Measurements from ENCODE around the gene PPIE.

The PPIE gene

GRCh38 chr1:39689635-39690034 lies 49.0 kb upstream of the PPIE start:
- ATAC-seq: no peak

GRCh38 chr1:39690225-39690624 lies 48.5 kb upstream of the PPIE start:
- TF ChIP-seq ZNF8 (CRISPR knock-in tag; IDR thresholded peaks at IDR 0.05): no peak
- TF ChIP-seq ISL1 (CRISPR knock-in tag; IDR thresholded peaks at IDR 0.05): no peak
- TF ChIP-seq TCF4 (CRISPR knock-in tag; IDR thresholded peaks at IDR 0.05; ENCODE audit: borderline replicate concordance): no peak
- no peak for TF ChIP-seq PATZ1 (CRISPR knock-in tag; IDR thresholded peaks at IDR 0.05; ENCODE audit: borderline replicate concordance)
- TF ChIP-seq, protein P1, sequence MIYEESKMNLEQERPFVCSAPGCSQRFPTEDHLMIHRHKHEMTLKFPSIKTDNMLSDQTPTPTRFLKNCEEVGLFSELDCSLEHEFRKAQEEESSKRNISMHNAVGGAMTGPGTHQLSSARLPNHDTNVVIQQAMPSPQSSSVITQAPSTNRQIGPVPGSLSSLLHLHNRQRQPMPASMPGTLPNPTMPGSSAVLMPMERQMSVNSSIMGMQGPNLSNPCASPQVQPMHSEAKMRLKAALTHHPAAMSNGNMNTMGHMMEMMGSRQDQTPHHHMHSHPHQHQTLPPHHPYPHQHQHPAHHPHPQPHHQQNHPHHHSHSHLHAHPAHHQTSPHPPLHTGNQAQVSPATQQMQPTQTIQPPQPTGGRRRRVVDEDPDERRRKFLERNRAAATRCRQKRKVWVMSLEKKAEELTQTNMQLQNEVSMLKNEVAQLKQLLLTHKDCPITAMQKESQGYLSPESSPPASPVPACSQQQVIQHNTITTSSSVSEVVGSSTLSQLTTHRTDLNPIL (CRISPR knock-in tag; IDR thresholded peaks at IDR 0.05; ENCODE audit: low read depth): no peak
- no peak for TF ChIP-seq ARNTL (CRISPR knock-in tag; IDR thresholded peaks at IDR 0.05; ENCODE audit: borderline replicate concordance, low read depth)
- TF ChIP-seq ZFP3 (CRISPR knock-in tag; IDR thresholded peaks at IDR 0.05): no peak
- no peak for TF ChIP-seq ZNF70 (CRISPR knock-in tag; IDR thresholded peaks at IDR 0.05)
- TF ChIP-seq TSHZ2 (CRISPR knock-in tag; IDR thresholded peaks at IDR 0.05): no peak
- TF ChIP-seq ZFP30 (CRISPR knock-in tag; IDR thresholded peaks at IDR 0.05): no peak
- no peak for TF ChIP-seq TOX (CRISPR knock-in tag; IDR thresholded peaks at IDR 0.05; ENCODE audit: borderline replicate concordance)
- TF ChIP-seq RARB (CRISPR knock-in tag; IDR thresholded peaks at IDR 0.05): no peak

More at GRCh38 chr1:39689635-39690034, 49.0 kb upstream of the PPIE start:
- no peak for TF ChIP-seq ZNF565 (CRISPR knock-in tag; conservative IDR thresholded peaks at IDR 0.05; ENCODE audit: low read depth)
- TF ChIP-seq ZNF8 (CRISPR knock-in tag; IDR thresholded peaks at IDR 0.05): no peak
- no peak for TF ChIP-seq ZC3H10 (CRISPR knock-in tag; IDR thresholded peaks at IDR 0.05)
- no peak for TF ChIP-seq SNAI2 (CRISPR knock-in tag; IDR thresholded peaks at IDR 0.05)
- TF ChIP-seq ZFP3 (CRISPR knock-in tag; IDR thresholded peaks at IDR 0.05): no peak
- no peak for TF ChIP-seq GLIS3 (CRISPR knock-in tag; IDR thresholded peaks at IDR 0.05)

DNA sequence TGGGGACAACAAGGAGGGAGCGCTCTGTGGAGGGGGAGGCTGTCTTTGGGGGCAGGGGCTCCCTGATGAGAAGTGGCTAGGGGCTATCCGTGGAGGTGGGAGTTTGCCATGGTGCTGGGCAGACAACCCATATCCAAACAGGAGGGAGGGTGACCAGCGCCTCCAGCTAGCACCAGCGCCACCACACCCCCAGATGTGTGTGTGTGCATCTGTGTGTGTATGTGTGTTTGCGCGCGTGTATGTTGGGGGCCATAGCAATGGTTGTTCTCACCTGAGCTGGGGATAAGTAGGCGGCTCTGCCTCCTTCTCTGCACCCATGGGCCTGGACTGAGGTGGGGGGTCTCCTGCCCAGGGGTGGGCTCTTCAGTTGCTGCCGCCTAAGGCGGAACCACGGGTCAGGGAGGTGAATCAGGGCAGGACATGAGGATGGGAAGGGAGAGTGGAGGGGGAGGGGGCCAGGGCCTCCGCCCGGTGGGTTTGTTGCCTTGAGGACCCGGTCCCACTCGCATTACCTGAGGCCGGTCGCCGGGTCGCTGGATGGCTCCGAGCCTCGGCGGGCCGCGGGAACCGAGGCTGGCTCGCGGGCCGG lies 47.8 kb upstream of the PPIE start:
- no peak; the same call in 2 of the 3 replicates for ATAC-seq
- TF ChIP-seq, protein P1 (CRISPR knock-in tag; IDR thresholded peaks at IDR 0.05; ENCODE audit: low read depth): no peak
- TF ChIP-seq PATZ1 (CRISPR knock-in tag; IDR thresholded peaks at IDR 0.05; ENCODE audit: borderline replicate concordance): no peak
- no peak for TF ChIP-seq ISL1 (CRISPR knock-in tag; IDR thresholded peaks at IDR 0.05)
- no peak for TF ChIP-seq ZNF8 (CRISPR knock-in tag; IDR thresholded peaks at IDR 0.05)
- TF ChIP-seq OSR1 (CRISPR knock-in tag; IDR thresholded peaks at IDR 0.05): no peak
- no peak for TF ChIP-seq ZNF70 (CRISPR knock-in tag; IDR thresholded peaks at IDR 0.05)
- no peak for TF ChIP-seq SNAI2 (CRISPR knock-in tag; IDR thresholded peaks at IDR 0.05)
- no peak for TF ChIP-seq CSDC2 (CRISPR knock-in tag; IDR thresholded peaks at IDR 0.05)
- no peak for TF ChIP-seq CSRNP3 (CRISPR knock-in tag; IDR thresholded peaks at IDR 0.05)
- TF ChIP-seq, protein P2, sequence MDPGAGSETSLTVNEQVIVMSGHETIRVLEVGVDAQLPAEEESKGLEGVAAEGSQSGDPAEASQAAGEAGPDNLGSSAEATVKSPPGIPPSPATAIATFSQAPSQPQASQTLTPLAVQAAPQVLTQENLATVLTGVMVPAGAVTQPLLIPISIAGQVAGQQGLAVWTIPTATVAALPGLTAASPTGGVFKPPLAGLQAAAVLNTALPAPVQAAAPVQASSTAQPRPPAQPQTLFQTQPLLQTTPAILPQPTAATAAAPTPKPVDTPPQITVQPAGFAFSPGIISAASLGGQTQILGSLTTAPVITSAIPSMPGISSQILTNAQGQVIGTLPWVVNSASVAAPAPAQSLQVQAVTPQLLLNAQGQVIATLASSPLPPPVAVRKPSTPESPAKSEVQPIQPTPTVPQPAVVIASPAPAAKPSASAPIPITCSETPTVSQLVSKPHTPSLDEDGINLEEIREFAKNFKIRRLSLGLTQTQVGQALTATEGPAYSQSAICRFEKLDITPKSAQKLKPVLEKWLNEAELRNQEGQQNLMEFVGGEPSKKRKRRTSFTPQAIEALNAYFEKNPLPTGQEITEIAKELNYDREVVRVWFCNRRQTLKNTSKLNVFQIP (CRISPR knock-in tag; IDR thresholded peaks at IDR 0.05; ENCODE audit: borderline replicate concordance, low read depth): no peak
- TF ChIP-seq TOX (CRISPR knock-in tag; IDR thresholded peaks at IDR 0.05; ENCODE audit: borderline replicate concordance): no peak
- no peak for TF ChIP-seq ESRRG (CRISPR knock-in tag; IDR thresholded peaks at IDR 0.05)
- no peak for TF ChIP-seq ARNTL (CRISPR knock-in tag; IDR thresholded peaks at IDR 0.05; ENCODE audit: borderline replicate concordance, low read depth)
- no peak for TF ChIP-seq TSHZ2 (CRISPR knock-in tag; IDR thresholded peaks at IDR 0.05)
- TF ChIP-seq GLIS3 (CRISPR knock-in tag; IDR thresholded peaks at IDR 0.05): no peak
- TF ChIP-seq ZFP3 (CRISPR knock-in tag; IDR thresholded peaks at IDR 0.05): no peak

More at GRCh38 chr1:39690225-39690624, 48.5 kb upstream of the PPIE start:
- no peak for ATAC-seq
